H1 (cell line): ENCODE measurements around the gene IL6ST. TPM values are rescaled to one million over a fixed set of nuclear protein-coding genes. Genes with fewer than 3 reads are reported as not detected.

ENCODE experiments used
- CTCF ChIA-PET: fragments of 300-600 bp; sonication (Branson Sonifier 250); formaldehyde crosslinking; loops from one replicate; lab custom pipeline; 2021; ENCODE audit not compliant: partially characterized antibody; lab: Charles Lee
- POLR2A ChIA-PET: fragments of 300-600 bp; sonication (Branson Sonifier 250); formaldehyde crosslinking; loops from one replicate; lab custom pipeline; 2021; ENCODE audit warnings: inconsistent platforms; ENCODE audit not compliant: partially characterized antibody; lab: Charles Lee
- DNase-seq, 2 experiments: peaks; one replicate each; pipeline versions ENCODE4 v3.0.0 to v3.0.0-alpha.2; 2010 to 2022; ENCODE audit warnings: low spot score in 2 of 2, low read depth in 1 of 2, mixed read lengths in 1 of 2
- FAIRE-seq: peaks from 2 replicates; lab custom pipeline; 2011; peaks lifted over from hg19 to GRCh38; lab: Jason Lieb, UNC
- H2AFZ ChIP-seq: 2 replicates; pipeline ENCODE4 v1.8.1; 2012; ENCODE audit warnings: low read length, inconsistent platforms
- H2AK5ac ChIP-seq: 2 replicates; pipeline ENCODE4 v1.6.1; 2013; ENCODE audit warnings: low read depth, low read length
- H2BK120ac ChIP-seq: replicated peaks from 2 replicates; pipeline ENCODE3; 2013; ENCODE audit warnings: low read depth, low read length, inconsistent platforms
- H2BK12ac ChIP-seq: 2 replicates; pipeline ENCODE4 v1.6.1; 2013; ENCODE audit warnings: low read depth, low read length
- H2BK15ac ChIP-seq: 2 replicates; pipeline ENCODE4 v1.6.1; 2013; ENCODE audit warnings: low read length
- H2BK20ac ChIP-seq: 2 replicates; pipeline ENCODE4 v1.6.1; 2013; ENCODE audit warnings: low read length
- H2BK5ac ChIP-seq: 2 replicates; pipeline ENCODE4 v1.6.1; 2013; ENCODE audit warnings: low read depth, low read length
- H3K14ac ChIP-seq: 2 replicates; pipeline ENCODE4 v1.6.1; 2013; ENCODE audit warnings: inconsistent platforms; ENCODE audit not compliant: insufficient read length
- H3K18ac ChIP-seq: 2 replicates; pipeline ENCODE4 v1.6.1; 2013; ENCODE audit warnings: low read length; ENCODE audit errors: extremely low read depth
- H3K23ac ChIP-seq: 2 replicates; pipeline ENCODE4 v1.6.1; 2013; ENCODE audit warnings: inconsistent platforms; ENCODE audit not compliant: insufficient read length
- H3K23me2 ChIP-seq: 2 replicates; pipeline ENCODE4 v1.6.1; 2013; ENCODE audit warnings: low read depth, low read length
- H3K27ac ChIP-seq: 2 replicates; pipeline ENCODE4 v1.6.1; 2011; ENCODE audit warnings: low read depth, low read length, inconsistent platforms
- H3K27me3 ChIP-seq, 4 experiments: replicated peaks in 1 of 4; 1 replicate in 1 of 4; 2 replicates in 3 of 4; pipeline versions ENCODE4 v1.6.1 to v1.8.1; 2011 to 2013; ENCODE audit warnings: low read length in 3 of 4, mild to moderate bottlenecking in 3 of 4, inconsistent platforms in 2 of 4, mixed read lengths in 2 of 4, moderate library complexity in 1 of 4; ENCODE audit not compliant: control insufficient read depth in 3 of 4, insufficient read depth in 3 of 4; ENCODE audit errors: extremely low read depth in 1 of 4
- H3K36me3 ChIP-seq, 4 experiments: 2 replicates each; pipeline versions ENCODE4 v1.6.1 to v1.8.1; 2011 to 2013; ENCODE audit warnings: mild to moderate bottlenecking in 4 of 4, low read length in 3 of 4, moderate library complexity in 2 of 4, control low read depth in 1 of 4, inconsistent platforms in 1 of 4; ENCODE audit not compliant: insufficient read depth in 4 of 4, control insufficient read depth in 2 of 4
- H3K4ac ChIP-seq: replicated peaks from 2 replicates; pipeline ENCODE3; 2013; ENCODE audit warnings: low read length, low read depth, mixed read lengths, inconsistent platforms; ENCODE audit not compliant: insufficient read length
- H3K4me1 ChIP-seq, 4 experiments: replicated peaks in 1 of 4; 1 replicate in 1 of 4; 2 replicates in 3 of 4; pipeline versions ENCODE4 v1.6.1 to v1.8.1; 2011 to 2013; ENCODE audit warnings: low read length in 3 of 4, inconsistent platforms in 2 of 4, mixed read lengths in 1 of 4; ENCODE audit not compliant: insufficient read depth in 4 of 4, control insufficient read depth in 3 of 4
- H3K4me2 ChIP-seq, 2 experiments: 2 replicates each; pipeline versions ENCODE4 v1.6.1 to v1.8.1; 2011 to 2013; ENCODE audit warnings: low read depth in 2 of 2, low read length in 2 of 2, control low read depth in 1 of 2, inconsistent platforms in 1 of 2, mild to moderate bottlenecking in 1 of 2; ENCODE audit not compliant: insufficient read depth in 1 of 2
- H3K4me3 ChIP-seq, 4 experiments: fragments of 200-600, 300-600 bp in 1 of 4; sonication (generic), shearing (Covaris generic), sonication (Bioruptor Twin) in 1 of 4; 2 replicates each; pipeline versions ENCODE4 v1.5.1 to v1.8.1; 2011 to 2016; ENCODE audit warnings: low read length in 4 of 4, low read depth in 3 of 4, control low read depth in 2 of 4, inconsistent platforms in 2 of 4, mild to moderate bottlenecking in 2 of 4, mixed read lengths in 1 of 4, moderate library complexity in 1 of 4; ENCODE audit not compliant: insufficient read depth in 2 of 4; ENCODE audit errors: extremely low read depth in 1 of 4
- H3K56ac ChIP-seq: replicated peaks from 2 replicates; pipeline ENCODE3; 2013; ENCODE audit warnings: low read depth, mild to moderate bottlenecking, mixed read lengths, low read length, inconsistent platforms; ENCODE audit not compliant: insufficient read length
- H3K79me1 ChIP-seq: 2 replicates; pipeline ENCODE4 v1.6.1; 2013; ENCODE audit warnings: low read depth, low read length, control low read depth
- H3K79me2 ChIP-seq, 2 experiments: 2 replicates each; pipeline versions ENCODE4 v1.6.1 to v1.8.1; 2012 to 2013; ENCODE audit warnings: low read length in 2 of 2, mild to moderate bottlenecking in 2 of 2, inconsistent platforms in 1 of 2; ENCODE audit not compliant: insufficient read depth in 2 of 2, control insufficient read depth in 1 of 2
- H3K9ac ChIP-seq, 4 experiments: replicated peaks in 1 of 4; 1 replicate in 1 of 4; 2 replicates in 3 of 4; pipeline versions ENCODE4 v1.6.1 to v1.8.1; 2011 to 2013; ENCODE audit warnings: low read depth in 3 of 4, low read length in 3 of 4, control low read depth in 2 of 4, mild to moderate bottlenecking in 2 of 4, moderate library complexity in 2 of 4, inconsistent platforms in 1 of 4; ENCODE audit errors: extremely low read depth in 1 of 4
- H3K9me3 ChIP-seq, 2 experiments: 2 replicates each; pipeline versions ENCODE4 v1.6.1 to v1.8.1; 2012 to 2013; ENCODE audit warnings: mild to moderate bottlenecking in 2 of 2, moderate library complexity in 2 of 2, control low read depth in 1 of 2, inconsistent platforms in 1 of 2, low read depth in 1 of 2, low read length in 1 of 2, mixed read lengths in 1 of 2; ENCODE audit not compliant: insufficient read depth in 2 of 2
- H4K20me1 ChIP-seq, 2 experiments: replicated peaks in 1 of 2; 2 replicates each; pipeline versions ENCODE3 to v1.8.1; 2011 to 2013; ENCODE audit warnings: inconsistent platforms in 2 of 2, low read length in 2 of 2, mild to moderate bottlenecking in 1 of 2; ENCODE audit not compliant: insufficient read depth in 2 of 2, control insufficient read depth in 1 of 2
- H4K5ac ChIP-seq: 2 replicates; pipeline ENCODE4 v1.6.1; 2013; ENCODE audit warnings: low read length, low read depth, mixed read lengths, inconsistent platforms; ENCODE audit not compliant: insufficient read length
- H4K8ac ChIP-seq: 2 replicates; pipeline ENCODE4 v1.8.0; 2013; ENCODE audit warnings: mild to moderate bottlenecking, moderate library complexity, low read length, inconsistent platforms; ENCODE audit not compliant: insufficient read depth; ENCODE audit errors: extremely low read depth
- H4K91ac ChIP-seq: replicated peaks from 2 replicates; pipeline ENCODE3; 2013; ENCODE audit warnings: low read length, mixed read lengths, inconsistent platforms; ENCODE audit not compliant: insufficient read length
- BRCA1 ChIP-seq: IDR thresholded peaks from 2 replicates; pipeline ENCODE4 v1.6.1; 2012; ENCODE audit warnings: low read depth, low read length, improper control_type of control experiment
- EGR1 ChIP-seq: IDR thresholded peaks from 2 replicates; pipeline ENCODE4 v1.6.1; 2011; ENCODE audit warnings: low read depth, low read length, borderline replicate concordance
- EP300 ChIP-seq, 2 experiments: IDR thresholded peaks; 1 replicate in 1 of 2; 2 replicates in 1 of 2; pipeline ENCODE4 v1.6.1; 2011 to 2012; ENCODE audit warnings: low read depth in 2 of 2, low read length in 2 of 2, mild to moderate bottlenecking in 2 of 2, borderline replicate concordance in 1 of 2, inconsistent platforms in 1 of 2, moderate library complexity in 1 of 2
- SIRT6 ChIP-seq: IDR thresholded peaks from one replicate; pipeline ENCODE4 v1.7.1; 2012; ENCODE audit warnings: low read length, inconsistent platforms
- SIX5 ChIP-seq: IDR thresholded peaks from 2 replicates; pipeline ENCODE4 v1.6.1; 2011; ENCODE audit warnings: mild to moderate bottlenecking, low read depth, low read length
- TCF12 ChIP-seq: IDR thresholded peaks from 2 replicates; pipeline ENCODE4 v1.6.1; 2011; ENCODE audit warnings: low read depth, mild to moderate bottlenecking, low read length
- WGBS, 2 experiments: shearing (Covaris generic) in 1 of 2; methylation state at CpG; one replicate each; pipeline versions ENCODE4 v1.1.6 to v1.1.7; 2013 to 2015; ENCODE audit warnings: low lambda C conversion rate in 2 of 2, mixed read lengths in 2 of 2, inconsistent platforms in 1 of 2, low coverage in 1 of 2, missing lambda C conversion rate in 1 of 2; ENCODE audit not compliant: insufficient replicate concordance in 2 of 2, insufficient coverage in 1 of 2, insufficient read length in 1 of 2; ENCODE audit errors: extremely low coverage in 1 of 2, missing lambda C conversion rate in 1 of 2; 5-methylcytosine and 5-hydroxymethylcytosine counted together
- polyA plus RNA-seq, 7 experiments: library from polyadenylated mRNA; depleted of rRNA in 3 of 7; stranded (reverse) in 5 of 7; unstranded in 2 of 7; fragments of >200 nt in 5 of 7; fragments of 200-250 nt in 2 of 7; gene quantifications; 1 replicate in 5 of 7; 2 replicates in 1 of 7; 4 replicates in 1 of 7; pipeline versions ENCODE4 v1.2.1 to v1.2.3, GENCODE V29; 2011 to 2013; ENCODE audit warnings: missing spikeins in 2 of 7, mixed read lengths in 2 of 7
- total RNA-seq: library from RNA; stranded (reverse); fragmentation: NEBNext Ultra II Directional; extraction: Animal tissue kit (Norgen Biotek cat#: 25700); gene quantifications from 2 replicates; pipeline ENCODE4 v1.2.1, GENCODE V29; 2021

IL6ST gene
- total and polyA plus RNA-seq, 2 of the 8 experiments (the other 6 are each of a cell fraction or from before 2014, with no cell fraction given): 1.4 to 11.1 TPM

GRCh38 chr5:55921617-55922016 lies 73.1 kb downstream of the IL6ST start:
- Histone ChIP-seq H3K27ac (no peak overlapping the region), H3K18ac (no peak overlapping the region), H3K79me2 (no peaks in the 10 kb centered on the region), H3K4me2 (no peak overlapping the region), H3K14ac (no peak overlapping the region), H3K4me1 (no peaks in the 10 kb centered on the region; a peak in 1 of 7 replicates), H3K79me1 (no peaks in the 10 kb centered on the region; the same call in 1 of the 2 replicates), H2AK5ac (no peak overlapping the region), H3K56ac (no peak overlapping the region), H3K4ac (no peak overlapping the region), H2BK5ac (no peak overlapping the region), H2BK20ac (no peak overlapping the region), H3K9ac (no peak overlapping the region), H3K4me3 (no peak overlapping the region), H3K23ac (no peak overlapping the region), H3K27me3 (no peaks in the 10 kb centered on the region), H3K9me3 (no peaks in the 10 kb centered on the region), H2AFZ (no peak overlapping the region), H4K91ac (no peak overlapping the region), H2BK12ac (no peak overlapping the region), H3K23me2 (no peaks in the 10 kb centered on the region), H3K36me3 (no peaks in the 10 kb centered on the region), H4K8ac (no peak overlapping the region), H4K5ac (no peak overlapping the region), H4K20me1 (no peaks in the 10 kb centered on the region), H2BK15ac (no peak overlapping the region), H2BK120ac (no peak overlapping the region)
- DNase-seq (peak in 1 of 2 experiments; percentile 26), FAIRE-seq (no peak)
- WGBS, 2 experiments: 85% methylated on average over 4 of the region's 4 CpGs; no CpG with 5 or more reads in 1 of the 2 experiments
- no peak for TF ChIP-seq SIX5
- TF ChIP-seq SIRT6: no peak
- no peak for TF ChIP-seq EP300 (IDR thresholded peaks at IDR 0.05; ENCODE audit: borderline replicate concordance in 1 of 2, low read depth in 2 of 2, low read length in 2 of 2)
- no peak for TF ChIP-seq BRCA1
- TF ChIP-seq EGR1: no peak
- TF ChIP-seq TCF12: no peak
- CTCF ChIA-PET: interaction anchor here (2.3 kb wide), 1 partner anchor 14 kb away, joined by 8 read pairs; no protein-coding TSS in a partner anchor
- POLR2A ChIA-PET: no interaction called here
